ENCODE data around the gene PEX14.

PEX14 gene

DNA sequence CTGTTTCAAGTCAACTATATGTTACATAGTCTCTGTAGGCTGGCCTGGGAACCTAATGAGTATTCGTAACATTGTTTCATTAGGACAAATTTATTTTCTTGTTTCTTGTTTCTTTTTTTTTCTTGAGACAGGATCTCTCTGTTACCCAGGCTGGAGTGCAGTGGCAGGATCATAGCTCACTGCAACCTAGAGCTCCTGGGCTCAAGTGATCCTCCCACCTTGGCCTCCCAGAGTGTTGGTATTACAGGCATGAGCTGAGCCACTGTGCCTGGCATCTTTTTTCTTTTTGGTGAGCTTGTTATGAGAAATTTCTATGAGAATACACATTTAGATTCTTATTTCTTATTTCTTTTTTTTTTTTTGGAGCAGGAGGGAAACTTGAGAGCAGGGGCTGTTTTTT lies 37.7 kb upstream of the PEX14 start:
- no peaks in the 10 kb centered on the region for H3K27me3 ChIP-seq
- H3K27ac ChIP-seq: no peak overlapping the region
- H3K9me3 ChIP-seq: no peaks in the 10 kb centered on the region
- no peaks in the 10 kb centered on the region for H3K36me3 ChIP-seq
- no peak overlapping the region for H3K4me3 ChIP-seq (ENCODE audit: low read depth in 1 of 2, low read length in 1 of 2)
- TF ChIP-seq CTCF (IDR thresholded peaks at IDR 0.05): no peak
- no peaks in the 10 kb centered on the region for H3K4me1 ChIP-seq (ENCODE audit: control insufficient read depth in 1 of 2, insufficient read depth in 1 of 2, low read depth in 1 of 2, low read length in 1 of 2)

- Histone ChIP-seq H3K9me3 (no peaks in the 10 kb centered on the region), H3K27ac (no peak overlapping the region), H3K4me3 (ENCODE audit: low read depth in 1 of 2, low read length in 1 of 2) (no peak overlapping the region), H3K27me3 (no peaks in the 10 kb centered on the region), H3K36me3 (no peaks in the 10 kb centered on the region), H3K4me1 (ENCODE audit: control insufficient read depth in 1 of 2, insufficient read depth in 1 of 2, low read depth in 1 of 2, low read length in 1 of 2) (no peaks in the 10 kb centered on the region)
- no peak for TF ChIP-seq CTCF (IDR thresholded peaks at IDR 0.05)
Observed at GRCh38 chr1:10438677-10439163, 36.0 kb upstream of the PEX14 start.

DNA sequence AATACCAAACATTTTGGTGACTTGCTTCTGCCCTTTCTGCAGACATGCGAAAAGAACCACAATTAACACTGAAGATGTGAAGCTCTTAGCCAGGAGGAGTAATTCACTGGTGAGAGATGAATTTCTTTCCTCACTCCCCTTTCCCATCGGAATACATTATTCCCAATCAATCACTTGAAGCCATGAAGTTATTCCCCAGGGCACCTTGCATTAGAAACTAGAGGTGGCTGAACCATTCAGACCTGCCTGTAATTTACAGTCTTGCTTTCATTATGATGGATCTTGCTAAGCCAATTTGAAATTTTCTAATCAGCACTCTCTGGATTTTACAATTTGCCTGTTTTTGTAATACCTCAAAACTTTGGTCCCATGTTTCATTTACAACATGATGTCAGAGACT lies 34.4 kb upstream of the PEX14 start:
- no peak overlapping the region for H3K27ac ChIP-seq
- H3K9me3 ChIP-seq: no peaks in the 10 kb centered on the region
- no peaks in the 10 kb centered on the region for H3K4me1 ChIP-seq (ENCODE audit: control insufficient read depth in 1 of 2, insufficient read depth in 1 of 2, low read depth in 1 of 2, low read length in 1 of 2)
- H3K27me3 ChIP-seq: no peaks in the 10 kb centered on the region
- no peak overlapping the region for H3K4me3 ChIP-seq (ENCODE audit: low read depth in 1 of 2, low read length in 1 of 2)
- TF ChIP-seq CTCF (IDR thresholded peaks at IDR 0.05): no peak
- H3K36me3 ChIP-seq: no peaks in the 10 kb centered on the region

- no peaks in the 10 kb centered on the region for H3K4me1 ChIP-seq (ENCODE audit: control insufficient read depth in 1 of 2, insufficient read depth in 1 of 2, low read depth in 1 of 2, low read length in 1 of 2)
Observed at GRCh38 chr1:10440794-10441193, 34.0 kb upstream of the PEX14 start.

DNA sequence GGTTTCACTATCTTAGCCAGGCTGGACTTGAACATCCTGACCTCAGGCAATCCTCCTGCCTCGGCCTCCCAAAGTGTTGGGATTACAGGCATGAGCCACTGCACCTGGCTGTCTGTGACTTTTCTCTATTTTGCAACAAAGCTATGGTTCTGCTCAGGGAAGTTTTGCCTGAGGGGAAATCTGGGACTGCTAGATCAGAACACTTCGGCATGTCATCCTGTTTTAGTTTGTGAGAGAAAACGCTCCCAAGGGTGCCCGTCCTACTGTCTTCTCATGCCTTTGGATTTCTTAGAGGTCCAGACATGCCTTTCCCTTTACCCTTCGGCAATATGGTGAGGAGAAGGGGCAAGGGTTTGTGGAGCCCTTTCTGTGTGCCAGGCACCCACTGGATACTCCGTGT lies 30.5 kb upstream of the PEX14 start:
- no peaks in the 10 kb centered on the region for H3K9me3 ChIP-seq
- H3K36me3 ChIP-seq: no peaks in the 10 kb centered on the region
- H3K4me3 ChIP-seq (ENCODE audit: low read depth in 1 of 2, low read length in 1 of 2): no peak overlapping the region
- TF ChIP-seq CTCF (IDR thresholded peaks at IDR 0.05): no peak
- no peaks in the 10 kb centered on the region for H3K4me1 ChIP-seq (ENCODE audit: control insufficient read depth in 1 of 2, insufficient read depth in 1 of 2, low read depth in 1 of 2, low read length in 1 of 2)
- no peaks in the 10 kb centered on the region for H3K27me3 ChIP-seq
- no peak overlapping the region for H3K27ac ChIP-seq

More at GRCh38 chr1:10440794-10441193, 34.0 kb upstream of the PEX14 start:
- H3K27ac ChIP-seq: no peak overlapping the region
- H3K27me3 ChIP-seq: no peaks in the 10 kb centered on the region
- no peaks in the 10 kb centered on the region for H3K36me3 ChIP-seq
- no peak for TF ChIP-seq CTCF (IDR thresholded peaks at IDR 0.05)
- H3K9me3 ChIP-seq: no peaks in the 10 kb centered on the region
- no peak overlapping the region for H3K4me3 ChIP-seq (ENCODE audit: low read depth in 1 of 2, low read length in 1 of 2)
